GM19372 (cell line): ENCODE data around the gene CCNO.
A peak's percentile ranks its signal among the peaks of the same experiment; 100 is the strongest.

ENCODE experiments used
- ATAC-seq: cut with Tn5 transposase; IDR thresholded peaks from one replicate; pipeline ENCODE4 v1.9.1; 2021; ENCODE audit warnings: mild to moderate bottlenecking, low read depth, moderate library complexity; ENCODE audit not compliant: unreplicated experiment

The CCNO gene

GRCh38 chr5:55232985-55233928 lies at the start of gene CCNO:
CCNO (minus strand) TSS chr5:55233608; CDS start chr5:55233523, 85 bp downstream.
- peak; percentile 64 for ATAC-seq

- no peak for ATAC-seq
Observed at GRCh38 chr5:55278778-55279177, 45.4 kb upstream of the CCNO start.

- ATAC-seq, result no peak
Observed at GRCh38 chr5:55276771-55277170, 43.4 kb upstream of the CCNO start.

GRCh38 chr5:55258339-55258738 lies 24.9 kb upstream of the CCNO start:
- ATAC-seq, result no peak

GRCh38 chr5:55254802-55255201 lies 21.4 kb upstream of the CCNO start:
- ATAC-seq, result no peak

GRCh38 chr5:55250064-55250463 lies 16.7 kb upstream of the CCNO start:
- no peak for ATAC-seq

- no peak for ATAC-seq
Observed at GRCh38 chr5:55241746-55242145, 8.3 kb upstream of the CCNO start.

- no peak for ATAC-seq
Observed at GRCh38 chr5:55236800-55237199, 3.4 kb upstream of the CCNO start.

- ATAC-seq, result no peak
Observed at GRCh38 chr5:55234121-55234700, 803 bp upstream of the CCNO start.

- no peak for ATAC-seq
Observed at GRCh38 chr5:55232271-55232984, 980 bp downstream of the CCNO start.

- no peak for ATAC-seq
Observed at GRCh38 chr5:55231919-55232270, 1.5 kb downstream of the CCNO start.

- ATAC-seq, result no peak
Observed at GRCh38 chr5:55231029-55231918, 2.1 kb downstream of the CCNO start.

GRCh38 chr5:55230086-55230629 lies 3.2 kb downstream of the CCNO start:
- no peak for ATAC-seq

- ATAC-seq, result no peak
Observed at GRCh38 chr5:55227664-55228430, 5.6 kb downstream of the CCNO start.

GRCh38 chr5:55226934-55227663 lies 6.3 kb downstream of the CCNO start, which contains the start of gene MCIDAS:
MCIDAS (minus strand) TSS chr5:55227315; CDS start chr5:55227138, 177 bp downstream.
- peak; percentile 44 for ATAC-seq

- ATAC-seq, result peak; percentile 42
Observed at GRCh38 chr5:55226027-55226933, 7.1 kb downstream of the CCNO start.

GRCh38 chr5:55225346-55225745 lies 8.1 kb downstream of the CCNO start:
- ATAC-seq, result no peak
